ENCODE results near the gene RBM15B.

- no peak for TF ChIP-seq POLR2A (IDR thresholded peaks at IDR 0.05)
- TF ChIP-seq, protein P1, sequence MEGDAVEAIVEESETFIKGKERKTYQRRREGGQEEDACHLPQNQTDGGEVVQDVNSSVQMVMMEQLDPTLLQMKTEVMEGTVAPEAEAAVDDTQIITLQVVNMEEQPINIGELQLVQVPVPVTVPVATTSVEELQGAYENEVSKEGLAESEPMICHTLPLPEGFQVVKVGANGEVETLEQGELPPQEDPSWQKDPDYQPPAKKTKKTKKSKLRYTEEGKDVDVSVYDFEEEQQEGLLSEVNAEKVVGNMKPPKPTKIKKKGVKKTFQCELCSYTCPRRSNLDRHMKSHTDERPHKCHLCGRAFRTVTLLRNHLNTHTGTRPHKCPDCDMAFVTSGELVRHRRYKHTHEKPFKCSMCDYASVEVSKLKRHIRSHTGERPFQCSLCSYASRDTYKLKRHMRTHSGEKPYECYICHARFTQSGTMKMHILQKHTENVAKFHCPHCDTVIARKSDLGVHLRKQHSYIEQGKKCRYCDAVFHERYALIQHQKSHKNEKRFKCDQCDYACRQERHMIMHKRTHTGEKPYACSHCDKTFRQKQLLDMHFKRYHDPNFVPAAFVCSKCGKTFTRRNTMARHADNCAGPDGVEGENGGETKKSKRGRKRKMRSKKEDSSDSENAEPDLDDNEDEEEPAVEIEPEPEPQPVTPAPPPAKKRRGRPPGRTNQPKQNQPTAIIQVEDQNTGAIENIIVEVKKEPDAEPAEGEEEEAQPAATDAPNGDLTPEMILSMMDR (IDR thresholded peaks at IDR 0.05): no peak
These were observed 2.5 kb downstream of the RBM15B start for GRCh38 chr3:51393564-51393963.

Measured in esophagus squamous epithelium (tissue), 4 donors.